Peyer's patch (tissue), 4 donors: ENCODE results near the gene PRDM12.

Experiments
- CTCF ChIP-seq, 6 experiments: fragments of 450-650 bp in 4 of 6; fragments of 200-600 bp in 2 of 6; sonication (generic) in 1 of 6; IDR thresholded peaks; one replicate each; pipeline ENCODE4 v1.5.1; 2017 to 2019; ENCODE audit warnings: antibody characterized with exemption in 6 of 6, mild to moderate bottlenecking in 3 of 6, moderate library complexity in 1 of 6
- POLR2A ChIP-seq, 2 donors: fragments of 450-650 bp; IDR thresholded peaks; one replicate each; pipeline ENCODE4 v1.5.1; 2017; ENCODE audit warnings: antibody characterized with exemption in 2 of 2, mild to moderate bottlenecking in 2 of 2, moderate library complexity in 2 of 2

- TF ChIP-seq CTCF (IDR thresholded peaks at IDR 0.05) (no peak), POLR2A (IDR thresholded peaks at IDR 0.05) (no peak)
Observed at GRCh38 chr9:130665029-130665430, 636 bp downstream of the PRDM12 start.
